HG03103 (cell line): Measurements from ENCODE around the gene ADGRB3.

Source experiments
- ATAC-seq: cut with Tn5 transposase; IDR thresholded peaks from one replicate; pipeline ENCODE4 v1.9.1; 2021; ENCODE audit warnings: low read depth; ENCODE audit not compliant: unreplicated experiment

The ADGRB3 gene

GRCh38 chr6:69289689-69290495 is 654.8 kb downstream of the ADGRB3 start:
- no peak for ATAC-seq

GRCh38 chr6:69293471-69293870 is 658.4 kb downstream of the ADGRB3 start:
- no peak for ATAC-seq

GRCh38 chr6:69294407-69294806 is 659.3 kb downstream of the ADGRB3 start:
- ATAC-seq = no peak

GRCh38 chr6:69294862-69295261 is 659.8 kb downstream of the ADGRB3 start:
- no peak for ATAC-seq

- no peak for ATAC-seq
These were observed 668.3 kb downstream of the ADGRB3 start for GRCh38 chr6:69303382-69303781.

GRCh38 chr6:69305456-69305855 is 670.4 kb downstream of the ADGRB3 start:
- no peak for ATAC-seq

- ATAC-seq = no peak
These were observed 673.5 kb downstream of the ADGRB3 start for GRCh38 chr6:69308584-69308983.

- ATAC-seq = no peak
These were observed 676.8 kb downstream of the ADGRB3 start for GRCh38 chr6:69311888-69312287.

GRCh38 chr6:69314001-69314400 is 678.9 kb downstream of the ADGRB3 start:
- no peak for ATAC-seq

- no peak for ATAC-seq
These were observed 679.4 kb downstream of the ADGRB3 start for GRCh38 chr6:69314531-69314930.

GRCh38 chr6:69331886-69332285 is 696.8 kb downstream of the ADGRB3 start:
- no peak for ATAC-seq

GRCh38 chr6:69337311-69337710 is 702.2 kb downstream of the ADGRB3 start:
- no peak for ATAC-seq

- no peak for ATAC-seq
These were observed 703.5 kb downstream of the ADGRB3 start for GRCh38 chr6:69338431-69339162.

- ATAC-seq = no peak
These were observed 704.1 kb downstream of the ADGRB3 start for GRCh38 chr6:69339163-69339550.

- no peak for ATAC-seq
These were observed 705.1 kb downstream of the ADGRB3 start for GRCh38 chr6:69340196-69340595.

GRCh38 chr6:69343851-69344250 is 708.8 kb downstream of the ADGRB3 start:
- no peak for ATAC-seq

- ATAC-seq = no peak
These were observed 714.7 kb downstream of the ADGRB3 start for GRCh38 chr6:69349771-69350170.

GRCh38 chr6:69362209-69362608 is 727.1 kb downstream of the ADGRB3 start:
- ATAC-seq = no peak

- no peak for ATAC-seq
These were observed 731.7 kb downstream of the ADGRB3 start for GRCh38 chr6:69366831-69367230.

GRCh38 chr6:69368613-69369012 is 733.5 kb downstream of the ADGRB3 start:
- ATAC-seq = no peak

- no peak for ATAC-seq
These were observed 735.7 kb downstream of the ADGRB3 start for GRCh38 chr6:69370763-69371162.

GRCh38 chr6:69378326-69378725 is 743.2 kb downstream of the ADGRB3 start:
- ATAC-seq = no peak
